ENCODE measurements around the gene ARHGEF19. TPM values are rescaled to one million over a fixed set of nuclear protein-coding genes. Genes with fewer than 3 reads are reported as not detected.
"Not testable (repeated sequence)": the region's sequence is repeated elsewhere in the genome, so short reads cannot be mapped to it uniquely, and the experiment has no call there.

The ARHGEF19 gene
- total RNA-seq, 1 experiment from 2014 or later: 1.6 TPM

GRCh38 chr1:16178596-16179497 lies 33.6 kb downstream of the ARHGEF19 start:
- DNase-seq (ENCODE audit: low read depth, low spot score): no peak

GRCh38 chr1:16177306-16177705 lies 35.1 kb downstream of the ARHGEF19 start:
- DNase-seq (ENCODE audit: low read depth, low spot score): no peak
- in situ Hi-C loops (cut with HindIII; ENCODE audit: low pct_unique_long_range_greater_than_20kb, low sequenced_read_pairs): no loop called here

More at GRCh38 chr1:16178596-16179497, 33.6 kb downstream of the ARHGEF19 start:
- in situ Hi-C loops (cut with HindIII; ENCODE audit: low pct_unique_long_range_greater_than_20kb, low sequenced_read_pairs): no loop called here

- in situ Hi-C loops (cut with HindIII; ENCODE audit: low pct_unique_long_range_greater_than_20kb, low sequenced_read_pairs): no loop called here
Measured at GRCh38 chr1:16176653-16177052, 35.8 kb downstream of the ARHGEF19 start.

GRCh38 chr1:16175610-16176553 lies 36.6 kb downstream of the ARHGEF19 start:
- DNase-seq (ENCODE audit: low read depth, low spot score): no peak
- in situ Hi-C loops (cut with HindIII; ENCODE audit: low pct_unique_long_range_greater_than_20kb, low sequenced_read_pairs): no loop called here

More at GRCh38 chr1:16176653-16177052, 35.8 kb downstream of the ARHGEF19 start:
- DNase-seq (ENCODE audit: low read depth, low spot score): no peak

- no peak for DNase-seq (ENCODE audit: low read depth, low spot score)
- in situ Hi-C loops (cut with HindIII; ENCODE audit: low pct_unique_long_range_greater_than_20kb, low sequenced_read_pairs): no loop called here
Measured at GRCh38 chr1:16174886-16175598, 37.4 kb downstream of the ARHGEF19 start.

- no peak for DNase-seq (ENCODE audit: low read depth, low spot score)
- in situ Hi-C loops (cut with HindIII; ENCODE audit: low pct_unique_long_range_greater_than_20kb, low sequenced_read_pairs): no loop called here
Measured at GRCh38 chr1:16174261-16174868, 38.1 kb downstream of the ARHGEF19 start.

GRCh38 chr1:16173447-16174260 lies 38.8 kb downstream of the ARHGEF19 start:
- in situ Hi-C loops (cut with HindIII; ENCODE audit: low pct_unique_long_range_greater_than_20kb, low sequenced_read_pairs): no loop called here
- DNase-seq (ENCODE audit: low read depth, low spot score): no peak

GRCh38 chr1:16172964-16173446 lies 39.4 kb downstream of the ARHGEF19 start:
- in situ Hi-C loops (cut with HindIII; ENCODE audit: low pct_unique_long_range_greater_than_20kb, low sequenced_read_pairs): no loop called here

GRCh38 chr1:16172218-16172830 lies 40.1 kb downstream of the ARHGEF19 start:
- in situ Hi-C loops (cut with HindIII; ENCODE audit: low pct_unique_long_range_greater_than_20kb, low sequenced_read_pairs): no loop called here
- no peak for DNase-seq (ENCODE audit: low read depth, low spot score)

More at GRCh38 chr1:16172964-16173446, 39.4 kb downstream of the ARHGEF19 start:
- DNase-seq (ENCODE audit: low read depth, low spot score): no peak

- no peak for DNase-seq (ENCODE audit: low read depth, low spot score)
- in situ Hi-C loops (cut with HindIII; ENCODE audit: low pct_unique_long_range_greater_than_20kb, low sequenced_read_pairs): no loop called here
Measured at GRCh38 chr1:16171314-16172151, 40.9 kb downstream of the ARHGEF19 start.

GRCh38 chr1:16170283-16170673 lies 42.2 kb downstream of the ARHGEF19 start:
- in situ Hi-C loops (cut with HindIII; ENCODE audit: low pct_unique_long_range_greater_than_20kb, low sequenced_read_pairs): no loop called here
- DNase-seq (ENCODE audit: low read depth, low spot score): no peak

GRCh38 chr1:16168622-16169360 lies 43.7 kb downstream of the ARHGEF19 start:
- DNase-seq (ENCODE audit: low read depth, low spot score): no peak
- in situ Hi-C loops (cut with HindIII; ENCODE audit: low pct_unique_long_range_greater_than_20kb, low sequenced_read_pairs): no loop called here

- DNase-seq (ENCODE audit: low read depth, low spot score): not testable (repeated sequence)
Measured at GRCh38 chr1:16168144-16168495, 44.3 kb downstream of the ARHGEF19 start.

GRCh38 chr1:16167331-16168143 lies 44.9 kb downstream of the ARHGEF19 start:
- in situ Hi-C loops (cut with HindIII; ENCODE audit: low pct_unique_long_range_greater_than_20kb, low sequenced_read_pairs): no loop called here

More at GRCh38 chr1:16168144-16168495, 44.3 kb downstream of the ARHGEF19 start:
- in situ Hi-C loops (cut with HindIII; ENCODE audit: low pct_unique_long_range_greater_than_20kb, low sequenced_read_pairs): not testable (repeated sequence)

More at GRCh38 chr1:16167331-16168143, 44.9 kb downstream of the ARHGEF19 start:
- DNase-seq (ENCODE audit: low read depth, low spot score): no peak

Measured in SK-MEL-5 (cell line).